SK-N-SH (cell line): Measurements from ENCODE around the gene FANCI. TPM values are rescaled to one million over a fixed set of nuclear protein-coding genes. Genes with fewer than 3 reads are reported as not detected.
"Not testable (repeated sequence)": the region's sequence is repeated elsewhere in the genome, so short reads cannot be mapped to it uniquely, and the experiment has no call there.

ENCODE experiments used
- CTCF ChIA-PET: fragments of 300-600, 350-600 bp; formaldehyde crosslinking; extraction: SDS; loops from one replicate; lab custom pipeline; 2021; lab: Yijun Ruan, JAX
- POLR2A ChIA-PET: fragments of 350-600 bp; sonication (Branson Sonifier 250); formaldehyde crosslinking; extraction: SDS; loops from one replicate; lab custom pipeline; 2020; ENCODE audit warnings: antibody characterized with exemption, inconsistent platforms; lab: Yijun Ruan, JAX
- DNase-seq: peaks from one replicate; pipeline ENCODE4 v3.0.0; 2012
- H2AFZ ChIP-seq: fragments of 200-600 bp; sonication (generic); 2 replicates; pipeline ENCODE4 v1.8.1; 2016; ENCODE audit warnings: antibody characterized with exemption, mild to moderate bottlenecking, low read depth
- H3F3A ChIP-seq: fragments of 200-600 bp; sonication (generic); replicated peaks from 2 replicates; pipeline ENCODE3; 2016; ENCODE audit warnings: antibody characterized with exemption, mild to moderate bottlenecking; ENCODE audit not compliant: insufficient read depth
- H3K27ac ChIP-seq, 2 experiments: fragments of 200-500 bp in 1 of 2; fragments of 200-600 bp in 1 of 2; sonication (Bioruptor generic) in 1 of 2; sonication (generic), shearing (Covaris generic) in 1 of 2; 2 replicates each; pipeline versions ENCODE4 v1.5.1 to v1.6.1; 2014 to 2016; ENCODE audit warnings: low read depth in 2 of 2, inconsistent platforms in 1 of 2, low read length in 1 of 2, mild to moderate bottlenecking in 1 of 2, mixed read lengths in 1 of 2
- H3K27me3 ChIP-seq: fragments of 200-600 bp; sonication (generic), shearing (Covaris generic); 2 replicates; pipeline ENCODE4 v1.6.1; 2016; ENCODE audit warnings: mixed run types; ENCODE audit not compliant: insufficient read depth
- H3K36me3 ChIP-seq, 2 experiments: fragments of 200-500 bp in 1 of 2; fragments of 200-600 bp in 1 of 2; sonication (Bioruptor generic) in 1 of 2; sonication (generic) in 1 of 2; replicated peaks in 1 of 2; 2 replicates each; pipeline versions ENCODE3 to v1.5.1; 2014 to 2016; ENCODE audit warnings: low read length in 1 of 2, mild to moderate bottlenecking in 1 of 2; ENCODE audit not compliant: insufficient read depth in 2 of 2, control insufficient read depth in 1 of 2
- H3K4me1 ChIP-seq, 2 experiments: fragments of 200-500 bp in 1 of 2; fragments of 200-600 bp in 1 of 2; sonication (Bioruptor generic) in 1 of 2; sonication (generic), shearing (Covaris generic) in 1 of 2; 2 replicates each; pipeline versions ENCODE4 v1.5.1 to v1.6.1; 2014 to 2016; ENCODE audit warnings: low read depth in 1 of 2, low read length in 1 of 2, mixed run types in 1 of 2; ENCODE audit not compliant: insufficient read depth in 2 of 2, control insufficient read depth in 1 of 2
- H3K4me2 ChIP-seq: fragments of 200-600 bp; sonication (generic), shearing (Covaris generic); 2 replicates; pipeline ENCODE4 v1.6.1; 2017; ENCODE audit warnings: mixed run types
- H3K4me3 ChIP-seq, 2 experiments: fragments of 200-500 bp in 1 of 2; fragments of 200-600 bp in 1 of 2; sonication (Bioruptor generic) in 1 of 2; sonication (generic), shearing (Covaris generic) in 1 of 2; 2 replicates each; pipeline versions ENCODE4 v1.5.1 to v1.8.1; 2014 to 2016; ENCODE audit warnings: low read depth in 2 of 2, inconsistent platforms in 1 of 2, low read length in 1 of 2, mild to moderate bottlenecking in 1 of 2, mixed read lengths in 1 of 2, moderate library complexity in 1 of 2
- H3K79me2 ChIP-seq: fragments of 200-600 bp; sonication (generic); 2 replicates; pipeline ENCODE4 v1.8.1; 2017; ENCODE audit warnings: mild to moderate bottlenecking; ENCODE audit not compliant: insufficient read depth
- H3K9ac ChIP-seq: fragments of 200-600 bp; sonication (generic); 2 replicates; pipeline ENCODE4 v1.6.1; 2017; ENCODE audit warnings: mixed run types
- H3K9me2 ChIP-seq: fragments of 200-600 bp; sonication (generic); 2 replicates; pipeline ENCODE4 v1.6.1; 2017; ENCODE audit warnings: mixed run types
- H3K9me3 ChIP-seq: fragments of 200-600 bp; sonication (generic); 2 replicates; pipeline ENCODE4 v1.6.1; 2017; ENCODE audit warnings: mixed run types, mild to moderate bottlenecking, moderate library complexity
- H4K20me1 ChIP-seq: fragments of 200-600 bp; sonication (generic); 2 replicates; pipeline ENCODE4 v1.6.1; 2017; ENCODE audit warnings: mild to moderate bottlenecking, mixed run types; ENCODE audit not compliant: insufficient read depth
- ELF1 ChIP-seq: IDR thresholded peaks from 2 replicates; pipeline ENCODE4 v1.4.0; 2012
- EP300 ChIP-seq, 2 experiments: IDR thresholded peaks; 2 replicates each; pipeline versions ENCODE4 v1.4.0 to v1.6.1; 2012; ENCODE audit warnings: borderline replicate concordance in 1 of 2, low read depth in 1 of 2, low read length in 1 of 2
- EZH2phosphoT487 ChIP-seq: fragments of 200-600 bp; sonication (generic); IDR thresholded peaks from 2 replicates; pipeline ENCODE4 v1.6.1; 2017; ENCODE audit warnings: low read depth, mixed run types, mild to moderate bottlenecking, antibody characterized with exemption, moderate library complexity, borderline replicate concordance
- FOXJ3 ChIP-seq: sonication (generic); formaldehyde crosslinking; IDR thresholded peaks from 2 replicates; pipeline ENCODE4 v1.5.1; 2020; ENCODE audit warnings: mild to moderate bottlenecking, missing genetic modification reagents
- MEF2A ChIP-seq: IDR thresholded peaks from 2 replicates; pipeline ENCODE4 v1.4.0; 2012; ENCODE audit warnings: low read depth, borderline replicate concordance
- RAD21 ChIP-seq: IDR thresholded peaks from 2 replicates; pipeline ENCODE4 v1.6.1; 2012; ENCODE audit warnings: mild to moderate bottlenecking, low read length
- SIN3A ChIP-seq: IDR thresholded peaks from 2 replicates; pipeline ENCODE4 v1.6.1; 2012; ENCODE audit warnings: low read depth, mild to moderate bottlenecking, low read length, moderate library complexity, borderline replicate concordance
- TCF12 ChIP-seq: IDR thresholded peaks from 2 replicates; pipeline ENCODE4 v1.4.0; 2012
- YY1 ChIP-seq: IDR thresholded peaks from 2 replicates; pipeline ENCODE4 v1.4.0; 2012; ENCODE audit warnings: low read depth, mild to moderate bottlenecking
- WGBS: methylation state at CpG from one replicate; pipeline ENCODE4 v1.1.6; 2017; ENCODE audit warnings: low lambda C conversion rate; 5-methylcytosine and 5-hydroxymethylcytosine counted together
- polyA plus RNA-seq, 3 experiments: library from polyadenylated mRNA; depleted of rRNA; stranded (reverse); fragments of >200 nt; gene quantifications; 2 replicates each; pipeline ENCODE4 v1.2.3, GENCODE V29; 2012
- TF ChIP-seq, protein P1 (sequence below): fragments of 150-350 bp; IDR thresholded peaks from 2 replicates; pipeline ENCODE4 v1.6.1; 2017; ENCODE audit warnings: antibody characterized with exemption, low read length, low read depth, borderline replicate concordance
- TF ChIP-seq, protein P2 (sequence below): IDR thresholded peaks from 2 replicates; pipeline ENCODE4; 2012
- TF ChIP-seq, protein P3 (sequence below): fragments of 200-600 bp; sonication (generic); IDR thresholded peaks from 2 replicates; pipeline ENCODE4 v1.6.1; 2017; ENCODE audit warnings: antibody characterized with exemption, mild to moderate bottlenecking, moderate library complexity
- TF ChIP-seq, protein P4 (sequence below): IDR thresholded peaks from 2 replicates; pipeline ENCODE4 v1.4.0; 2012; ENCODE audit warnings: low read depth, borderline replicate concordance

Gene FANCI
- polyA plus RNA-seq, 1 of the 3 experiments (the other 2 are of a cell fraction) = 13.2 TPM

DNA sequence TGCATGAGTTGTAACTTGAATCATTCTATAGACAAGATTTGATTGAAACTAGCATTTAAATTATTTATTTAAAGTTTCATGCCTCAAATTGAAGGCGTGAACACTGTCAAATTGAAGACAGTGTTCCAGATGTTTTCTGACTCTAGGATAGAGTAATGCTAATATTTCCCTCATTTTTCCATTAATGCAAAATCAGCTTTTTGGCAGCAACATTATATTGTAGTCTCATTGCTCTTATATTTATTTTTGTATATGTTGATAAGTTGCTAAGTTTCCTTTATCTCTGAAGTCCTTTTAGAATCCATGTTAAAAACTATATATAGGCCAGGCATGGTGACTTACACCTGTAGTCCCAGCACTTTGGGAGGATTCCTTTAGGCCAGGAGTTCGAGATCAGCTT is 4.8 kb downstream of the FANCI start:
- Histone ChIP-seq H3K79me2 (peaks cover 35% of the 10 kb centered on the region), H3K27me3 (no peaks in the 10 kb centered on the region), H3K4me2 (no peak overlapping the region), H3K4me3 (no peak overlapping the region), H3K9me2 (no peaks in the 10 kb centered on the region), H3K9ac (no peak overlapping the region), H3K4me1 (peaks cover 0 to 3% of the 10 kb centered on the region in 2 experiments; a peak in 2 of 4 replicates), H2AFZ (no peak overlapping the region), H3K36me3 (peaks cover 32 to 35% of the 10 kb centered on the region in 2 experiments), H3F3A (peaks cover 3% of the 10 kb centered on the region), H3K9me3 (0 out of 2 replicates have a peak, but pooled peaks cover 4% of the 10 kb centered on the region), H4K20me1 (no peaks in the 10 kb centered on the region), H3K27ac (no peak overlapping the region)
- ChIA-PET CTCF (interaction anchor here (0.5 to 2.2 kb wide), 2 partner anchors 42 to 215 kb away, joined by 3 to 8 read pairs; no protein-coding TSS in a partner anchor), POLR2A (no interaction called here)
- TF ChIP-seq RAD21 = no peak
- no peak for TF ChIP-seq FOXJ3 (CRISPR knock-in tag)
- TF ChIP-seq, protein P1, sequence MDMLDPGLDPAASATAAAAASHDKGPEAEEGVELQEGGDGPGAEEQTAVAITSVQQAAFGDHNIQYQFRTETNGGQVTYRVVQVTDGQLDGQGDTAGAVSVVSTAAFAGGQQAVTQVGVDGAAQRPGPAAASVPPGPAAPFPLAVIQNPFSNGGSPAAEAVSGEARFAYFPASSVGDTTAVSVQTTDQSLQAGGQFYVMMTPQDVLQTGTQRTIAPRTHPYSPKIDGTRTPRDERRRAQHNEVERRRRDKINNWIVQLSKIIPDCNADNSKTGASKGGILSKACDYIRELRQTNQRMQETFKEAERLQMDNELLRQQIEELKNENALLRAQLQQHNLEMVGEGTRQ = no peak
- TF ChIP-seq, protein P2, sequence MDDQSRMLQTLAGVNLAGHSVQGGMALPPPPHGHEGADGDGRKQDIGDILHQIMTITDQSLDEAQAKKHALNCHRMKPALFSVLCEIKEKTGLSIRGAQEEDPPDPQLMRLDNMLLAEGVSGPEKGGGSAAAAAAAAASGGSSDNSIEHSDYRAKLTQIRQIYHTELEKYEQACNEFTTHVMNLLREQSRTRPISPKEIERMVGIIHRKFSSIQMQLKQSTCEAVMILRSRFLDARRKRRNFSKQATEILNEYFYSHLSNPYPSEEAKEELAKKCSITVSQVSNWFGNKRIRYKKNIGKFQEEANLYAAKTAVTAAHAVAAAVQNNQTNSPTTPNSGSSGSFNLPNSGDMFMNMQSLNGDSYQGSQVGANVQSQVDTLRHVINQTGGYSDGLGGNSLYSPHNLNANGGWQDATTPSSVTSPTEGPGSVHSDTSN = no peak
- no peak for TF ChIP-seq EZH2phosphoT487
- TF ChIP-seq, protein P3, sequence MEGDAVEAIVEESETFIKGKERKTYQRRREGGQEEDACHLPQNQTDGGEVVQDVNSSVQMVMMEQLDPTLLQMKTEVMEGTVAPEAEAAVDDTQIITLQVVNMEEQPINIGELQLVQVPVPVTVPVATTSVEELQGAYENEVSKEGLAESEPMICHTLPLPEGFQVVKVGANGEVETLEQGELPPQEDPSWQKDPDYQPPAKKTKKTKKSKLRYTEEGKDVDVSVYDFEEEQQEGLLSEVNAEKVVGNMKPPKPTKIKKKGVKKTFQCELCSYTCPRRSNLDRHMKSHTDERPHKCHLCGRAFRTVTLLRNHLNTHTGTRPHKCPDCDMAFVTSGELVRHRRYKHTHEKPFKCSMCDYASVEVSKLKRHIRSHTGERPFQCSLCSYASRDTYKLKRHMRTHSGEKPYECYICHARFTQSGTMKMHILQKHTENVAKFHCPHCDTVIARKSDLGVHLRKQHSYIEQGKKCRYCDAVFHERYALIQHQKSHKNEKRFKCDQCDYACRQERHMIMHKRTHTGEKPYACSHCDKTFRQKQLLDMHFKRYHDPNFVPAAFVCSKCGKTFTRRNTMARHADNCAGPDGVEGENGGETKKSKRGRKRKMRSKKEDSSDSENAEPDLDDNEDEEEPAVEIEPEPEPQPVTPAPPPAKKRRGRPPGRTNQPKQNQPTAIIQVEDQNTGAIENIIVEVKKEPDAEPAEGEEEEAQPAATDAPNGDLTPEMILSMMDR = no peak
- TF ChIP-seq TCF12 = no peak
- TF ChIP-seq MEF2A = no peak
- no peak for TF ChIP-seq SIN3A
- TF ChIP-seq ELF1 = no peak
- no peak for TF ChIP-seq EP300 (IDR thresholded peaks at IDR 0.05; ENCODE audit: borderline replicate concordance in 1 of 2, low read depth in 1 of 2, low read length in 1 of 2)
- TF ChIP-seq, protein P4, sequence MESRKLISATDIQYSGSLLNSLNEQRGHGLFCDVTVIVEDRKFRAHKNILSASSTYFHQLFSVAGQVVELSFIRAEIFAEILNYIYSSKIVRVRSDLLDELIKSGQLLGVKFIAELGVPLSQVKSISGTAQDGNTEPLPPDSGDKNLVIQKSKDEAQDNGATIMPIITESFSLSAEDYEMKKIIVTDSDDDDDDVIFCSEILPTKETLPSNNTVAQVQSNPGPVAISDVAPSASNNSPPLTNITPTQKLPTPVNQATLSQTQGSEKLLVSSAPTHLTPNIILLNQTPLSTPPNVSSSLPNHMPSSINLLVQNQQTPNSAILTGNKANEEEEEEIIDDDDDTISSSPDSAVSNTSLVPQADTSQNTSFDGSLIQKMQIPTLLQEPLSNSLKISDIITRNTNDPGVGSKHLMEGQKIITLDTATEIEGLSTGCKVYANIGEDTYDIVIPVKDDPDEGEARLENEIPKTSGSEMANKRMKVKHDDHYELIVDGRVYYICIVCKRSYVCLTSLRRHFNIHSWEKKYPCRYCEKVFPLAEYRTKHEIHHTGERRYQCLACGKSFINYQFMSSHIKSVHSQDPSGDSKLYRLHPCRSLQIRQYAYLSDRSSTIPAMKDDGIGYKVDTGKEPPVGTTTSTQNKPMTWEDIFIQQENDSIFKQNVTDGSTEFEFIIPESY = no peak
- TF ChIP-seq YY1 = no peak
- WGBS = 95% methylated on average over 2 of the region's 2 CpGs
- no peak for DNase-seq

DNA sequence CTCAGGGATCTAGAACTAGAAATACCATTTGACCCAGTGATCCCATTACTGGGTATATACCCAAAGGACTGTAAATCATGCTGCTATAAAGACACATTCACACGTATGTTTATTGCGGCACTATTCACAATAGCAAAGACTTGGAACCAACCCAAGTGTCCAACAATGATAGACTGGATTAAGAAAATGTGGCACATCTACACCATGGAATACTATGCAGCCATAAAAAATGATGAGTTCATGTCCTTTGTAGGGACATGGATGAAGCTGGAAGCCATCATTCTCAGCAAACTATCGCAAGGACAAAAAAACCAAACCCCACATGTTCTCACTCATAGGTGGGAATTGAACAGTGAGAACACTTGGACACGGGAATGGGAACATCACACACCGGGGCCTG is 6.4 kb downstream of the FANCI start:
- POLR2A ChIA-PET, H2AFZ ChIP-seq, DNase-seq, H3K9me3 ChIP-seq, H3K4me1 ChIP-seq, H3K4me3 ChIP-seq, H3K9ac ChIP-seq, H3K27ac ChIP-seq, H4K20me1 ChIP-seq, H3K9me2 ChIP-seq, H3K4me2 ChIP-seq, H3K27me3 ChIP-seq, H3F3A ChIP-seq: not testable (repeated sequence)
- CTCF ChIA-PET = interaction anchor here (0.9 to 2.2 kb wide), 2 partner anchors 43 to 73 kb away, joined by 3 to 8 read pairs; no protein-coding TSS in a partner anchor
- H3K79me2 ChIP-seq = peaks cover 25% of the 10 kb centered on the region
- WGBS = 94% methylated on average over 5 of the region's 5 CpGs
- peaks cover 32 to 35% of the 10 kb centered on the region in 2 experiments for H3K36me3 ChIP-seq

DNA sequence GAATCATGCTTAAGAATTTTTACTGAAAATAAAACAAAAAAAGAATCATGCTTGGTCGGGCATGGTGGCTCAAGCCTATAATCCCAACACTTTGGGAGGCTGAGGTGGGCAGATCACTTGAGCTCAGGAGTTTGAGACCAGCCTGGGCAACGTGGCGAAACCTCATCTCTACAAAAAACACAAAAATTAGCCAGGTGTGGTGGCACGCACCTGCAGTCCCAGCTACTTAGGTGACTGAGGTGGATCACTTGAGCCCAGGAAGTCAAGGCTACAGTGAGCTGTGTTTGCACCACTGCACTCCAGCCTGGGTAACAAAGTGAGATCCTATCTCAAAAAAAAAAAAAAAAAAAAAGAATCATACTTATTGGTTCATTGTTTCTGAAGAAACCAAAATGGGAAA is 33.5 kb downstream of the FANCI start:
- CTCF ChIA-PET = interaction anchor here (0.7 to 3.3 kb wide), 3 partner anchors 10 to 89 kb away, joined by 3 to 17 read pairs (median 3); no protein-coding TSS in a partner anchor
- H3K9ac ChIP-seq, H3K4me3 ChIP-seq, H4K20me1 ChIP-seq, H3K4me1 ChIP-seq, H3K79me2 ChIP-seq, H3K9me3 ChIP-seq, H3F3A ChIP-seq, DNase-seq, POLR2A ChIA-PET, H3K4me2 ChIP-seq, H2AFZ ChIP-seq, H3K27me3 ChIP-seq, H3K9me2 ChIP-seq, H3K27ac ChIP-seq: not testable (repeated sequence)
- WGBS = over 99% methylated on average over 4 of the region's 4 CpGs
- H3K36me3 ChIP-seq = peaks cover 23 to 46% of the 10 kb centered on the region in 2 experiments
